IMR-90 (cell line): ENCODE measurements around the gene SDK1. TPM values are rescaled to one million over a fixed set of nuclear protein-coding genes. Genes with fewer than 3 reads are reported as not detected.

ENCODE experiments used
- ATAC-seq: fragments of 200-7000 bp; cut with Tn5 transposase; 2 replicates; pipeline ENCODE4 v1.9.1; 2020; ENCODE audit warnings: low read depth, mild to moderate bottlenecking, moderate library complexity
- BruUV-seq: library from RNA; stranded (reverse); fragments of 400-500 nt; replicated peaks from 2 replicates; lab custom pipeline; 2021; lab: Mats Ljungman, UMichigan
- CTCF ChIA-PET: fragments of 300-600 bp; formaldehyde crosslinking; extraction: SDS; loops from one replicate; lab custom pipeline; 2021; ENCODE audit warnings: antibody characterized with exemption; lab: Yijun Ruan, JAX
- POLR2A ChIA-PET: fragments of 300-600 bp; sonication (Branson Sonifier 250); formaldehyde crosslinking; loops from one replicate; lab custom pipeline; 2022; ENCODE audit warnings: antibody characterized with exemption; ENCODE audit not compliant: unreplicated experiment; lab: Charles Lee
- DNase-seq: peaks from one replicate; pipeline ENCODE4 v3.0.0; 2013
- H2AFZ ChIP-seq: replicated peaks from 2 replicates; pipeline ENCODE3; 2013; ENCODE audit warnings: low read length, mild to moderate bottlenecking; ENCODE audit not compliant: poor library complexity
- H2AK5ac ChIP-seq: 2 replicates; pipeline ENCODE4 v1.6.1; 2013; ENCODE audit warnings: low read depth, low read length, inconsistent platforms
- H2AK9ac ChIP-seq: replicated peaks from 2 replicates; pipeline ENCODE3; 2013; ENCODE audit warnings: mild to moderate bottlenecking, low read depth, low read length, moderate library complexity; ENCODE audit not compliant: poor library complexity
- H2BK120ac ChIP-seq: 2 replicates; pipeline ENCODE4 v1.6.1; 2013; ENCODE audit warnings: low read depth, low read length, inconsistent platforms
- H2BK15ac ChIP-seq: 3 replicates; pipeline ENCODE4 v1.6.1; 2013; ENCODE audit warnings: low read depth, low read length, inconsistent platforms
- H2BK20ac ChIP-seq: 2 replicates; pipeline ENCODE4 v1.6.1; 2013; ENCODE audit warnings: low read depth, mild to moderate bottlenecking, inconsistent platforms, low read length, moderate library complexity
- H2BK5ac ChIP-seq: 2 replicates; pipeline ENCODE4 v1.6.1; 2013; ENCODE audit warnings: mild to moderate bottlenecking, low read depth, low read length, inconsistent platforms; ENCODE audit not compliant: poor library complexity, severe bottlenecking
- H3K14ac ChIP-seq: replicated peaks from 2 replicates; pipeline ENCODE4 v1.6.1; 2013; ENCODE audit warnings: low read depth, low read length, inconsistent platforms
- H3K18ac ChIP-seq: 2 replicates; pipeline ENCODE4 v1.6.1; 2013; ENCODE audit warnings: low read depth, low read length, control low read depth
- H3K23ac ChIP-seq: 2 replicates; pipeline ENCODE4 v1.6.1; 2013; ENCODE audit warnings: low read depth, low read length, inconsistent platforms
- H3K27ac ChIP-seq: 2 replicates; pipeline ENCODE4 v1.5.1; 2013; ENCODE audit warnings: mild to moderate bottlenecking, control low read depth, low read length; ENCODE audit not compliant: insufficient read depth
- H3K27me3 ChIP-seq: 2 replicates; pipeline ENCODE4 v1.6.1; 2013; ENCODE audit warnings: low read length; ENCODE audit not compliant: control insufficient read depth, insufficient read depth
- H3K36me3 ChIP-seq: 2 replicates; pipeline ENCODE4 v1.6.1; 2013; ENCODE audit warnings: low read length, mixed read lengths; ENCODE audit not compliant: control insufficient read depth, insufficient read depth
- H3K4ac ChIP-seq: 2 replicates; pipeline ENCODE4 v1.6.1; 2013; ENCODE audit warnings: low read depth, low read length, inconsistent platforms
- H3K4me1 ChIP-seq: 2 replicates; pipeline ENCODE4 v1.6.1; 2013; ENCODE audit warnings: low read length, mixed read lengths; ENCODE audit not compliant: control insufficient read depth, insufficient read depth
- H3K4me2 ChIP-seq: 2 replicates; pipeline ENCODE4 v1.6.1; 2013; ENCODE audit warnings: low read depth, mild to moderate bottlenecking, control low read depth, low read length, moderate library complexity
- H3K4me3 ChIP-seq: 2 replicates; pipeline ENCODE4 v1.5.1; 2013; ENCODE audit warnings: low read depth, mild to moderate bottlenecking, control low read depth, low read length, moderate library complexity; ENCODE audit not compliant: insufficient read depth
- H3K56ac ChIP-seq: 2 replicates; pipeline ENCODE4 v1.6.1; 2013; ENCODE audit warnings: low read length, inconsistent platforms; ENCODE audit not compliant: insufficient read depth; ENCODE audit errors: extremely low read depth
- H3K79me1 ChIP-seq, 2 experiments: 2 replicates each; pipeline ENCODE4 v1.6.1; 2013; ENCODE audit warnings: low read length in 2 of 2, inconsistent platforms in 1 of 2, low read depth in 1 of 2
- H3K9ac ChIP-seq: 2 replicates; pipeline ENCODE4 v1.6.1; 2013; ENCODE audit warnings: low read depth, low read length, control low read depth
- H3K9me1 ChIP-seq: 2 replicates; pipeline ENCODE4 v1.6.1; 2013; ENCODE audit warnings: low read length, inconsistent platforms; ENCODE audit not compliant: insufficient read depth
- H3K9me3 ChIP-seq: 2 replicates; pipeline ENCODE4 v1.6.1; 2013; ENCODE audit warnings: low read length; ENCODE audit not compliant: control insufficient read depth, insufficient read depth
- H4K20me1 ChIP-seq: 2 replicates; pipeline ENCODE4 v1.6.1; 2013; ENCODE audit warnings: low read length, inconsistent platforms; ENCODE audit not compliant: insufficient read depth
- H4K5ac ChIP-seq: 2 replicates; pipeline ENCODE4 v1.6.1; 2013; ENCODE audit warnings: mild to moderate bottlenecking, low read depth, low read length, control low read depth
- H4K8ac ChIP-seq, 2 experiments: 2 replicates each; pipeline ENCODE4 v1.6.1; 2013; ENCODE audit warnings: low read depth in 2 of 2, low read length in 2 of 2, control low read depth in 1 of 2, inconsistent platforms in 1 of 2
- H4K91ac ChIP-seq: 2 replicates; pipeline ENCODE4 v1.6.1; 2013; ENCODE audit warnings: low read depth, low read length, inconsistent platforms; ENCODE audit not compliant: insufficient read depth
- BHLHE40 ChIP-seq: fragments of 150-350 bp; IDR thresholded peaks from 2 replicates; pipeline ENCODE4 v1.6.1; 2016; ENCODE audit warnings: mild to moderate bottlenecking, low read depth, low read length
- CEBPB ChIP-seq: IDR thresholded peaks from 2 replicates; pipeline ENCODE4 v1.6.1; 2012; ENCODE audit warnings: low read depth, low read length, improper control_type of control experiment
- CHD1 ChIP-seq: IDR thresholded peaks from 2 replicates; pipeline ENCODE4 v1.6.1; 2012; ENCODE audit warnings: low read depth, low read length, improper control_type of control experiment
- MAFK ChIP-seq: IDR thresholded peaks from 2 replicates; pipeline ENCODE4 v1.6.1; 2012; ENCODE audit warnings: low read depth, low read length, improper control_type of control experiment
- MAZ ChIP-seq: IDR thresholded peaks from 2 replicates; pipeline ENCODE4 v1.6.1; 2012; ENCODE audit warnings: low read depth, mild to moderate bottlenecking, low read length, improper control_type of control experiment, moderate library complexity, borderline replicate concordance
- MXI1 ChIP-seq: IDR thresholded peaks from 2 replicates; pipeline ENCODE4 v1.6.1; 2012; ENCODE audit warnings: low read depth, mild to moderate bottlenecking, low read length, moderate library complexity, borderline replicate concordance
- NFE2L2 ChIP-seq: fragments of 150-350 bp; IDR thresholded peaks from 2 replicates; pipeline ENCODE4 v1.6.1; 2016; ENCODE audit warnings: low read depth, mild to moderate bottlenecking, low read length
- POLR2A ChIP-seq: IDR thresholded peaks from 2 replicates; pipeline ENCODE4 v1.6.1; 2012; ENCODE audit warnings: mild to moderate bottlenecking, low read depth, low read length
- RAD21 ChIP-seq: IDR thresholded peaks from 2 replicates; pipeline ENCODE4 v1.6.1; 2012; ENCODE audit warnings: low read length, improper control_type of control experiment
- RFX5 ChIP-seq: IDR thresholded peaks from 2 replicates; pipeline ENCODE4 v1.8.0; 2012; ENCODE audit warnings: low read depth, mild to moderate bottlenecking, low read length, moderate library complexity
- SMC3 ChIP-seq: fragments of 150-350 bp; IDR thresholded peaks from 2 replicates; pipeline ENCODE4 v1.6.1; 2016; ENCODE audit warnings: low read depth, mild to moderate bottlenecking, antibody characterized with exemption, low read length, moderate library complexity
- USF2 ChIP-seq: fragments of 150-350 bp; IDR thresholded peaks from 2 replicates; pipeline ENCODE4 v1.6.1; 2017; ENCODE audit warnings: mild to moderate bottlenecking, antibody characterized with exemption, low read length, low read depth
- WGBS, 2 experiments: methylation state at CpG; one replicate each; pipeline versions ENCODE4 v1.1.5 to v1.1.7; 2013; ENCODE audit warnings: missing lambda C conversion rate in 2 of 2; ENCODE audit not compliant: insufficient read length in 1 of 2; ENCODE audit errors: extremely low coverage in 2 of 2; 5-methylcytosine and 5-hydroxymethylcytosine counted together
- dilution Hi-C: fragments of 300-500 bp; cut with HindIII; formaldehyde crosslinking; loops from one replicate; pipeline ENCODE4 v1.14.3; 2018; ENCODE audit warnings: low sequenced_read_pairs; ENCODE audit not compliant: unreplicated experiment
- in situ Hi-C: fragments of 300-500 bp; cut with MboI; formaldehyde crosslinking; loops from 3 replicates; pipeline ENCODE4 v1.14.3; 2019; ENCODE audit warnings: low sequenced_read_pairs, inconsistent platforms, mixed read lengths
- intact Hi-C: fragments of 100-400 bp; cut with micrococcal nuclease; formaldehyde crosslinking; loops from 2 replicates; pipeline ENCODE4 v1.10.0; 2022
- polyA plus RNA-seq, 3 experiments: library from polyadenylated mRNA; depleted of rRNA; stranded (reverse); fragments of >200 nt; gene quantifications; 2 replicates each; pipeline ENCODE4 v1.2.3, GENCODE V29; 2012; ENCODE audit warnings: low replicate concordance in 1 of 3
- total RNA-seq: library from RNA; depleted of rRNA; stranded (reverse); fragments of >200 nt; gene quantifications from 2 replicates; pipeline ENCODE4 v1.2.3, GENCODE V29; 2012

SDK1 gene
- total and polyA plus RNA-seq, 2 of the 4 experiments (the other 2 are of a cell fraction): 1.5 to 1.6 TPM

- in situ Hi-C loops (no loop called here), intact Hi-C loops (no loop called here), dilution Hi-C loops (no loop called here)
- H3K4ac ChIP-seq: no peak overlapping the region
- H3K36me3 ChIP-seq: no peaks in the 10 kb centered on the region
- no TSS peak for BruUV-seq
- no peaks in the 10 kb centered on the region for H3K4me1 ChIP-seq
- no peaks in the 10 kb centered on the region for H3K27me3 ChIP-seq
- H3K9me3 ChIP-seq: no peaks in the 10 kb centered on the region
- POLR2A ChIA-PET: no interaction called here
- H4K5ac ChIP-seq: no peak overlapping the region
- TF ChIP-seq SMC3 (no peak), CHD1 (no peak), CEBPB (no peak), NFE2L2 (no peak), POLR2A (no peak), MXI1 (no peak), RFX5 (no peak), RAD21 (no peak), MAZ (no peak), MAFK (no peak), BHLHE40 (no peak), USF2 (no peak)
- H4K91ac ChIP-seq: no peak overlapping the region
- H3K79me1 ChIP-seq: no peaks in the 10 kb centered on the region; a peak in 1 of 4 replicates
- H3K18ac ChIP-seq: no peak overlapping the region
- H3K9me1 ChIP-seq: no peaks in the 10 kb centered on the region
- no peak overlapping the region for H3K27ac ChIP-seq
- H3K14ac ChIP-seq: no peak overlapping the region
- no peak for DNase-seq
- no peaks in the 10 kb centered on the region for H4K20me1 ChIP-seq
- H2BK20ac ChIP-seq: no peak overlapping the region
- no peak overlapping the region for H3K56ac ChIP-seq
- no peak overlapping the region for H2BK120ac ChIP-seq
- no peak overlapping the region for H2BK15ac ChIP-seq
- H2BK5ac ChIP-seq: no peak overlapping the region
- CTCF ChIA-PET: no interaction called here
- H2AFZ ChIP-seq: no peak overlapping the region
- H3K4me2 ChIP-seq: no peak overlapping the region
- H2AK5ac ChIP-seq: no peak overlapping the region
- no peak overlapping the region for H3K4me3 ChIP-seq
- WGBS, 2 experiments: 90% methylated on average over 4 of the region's 8 CpGs; no CpG with 5 or more reads in 1 of the 2 experiments
- no peak overlapping the region for H3K23ac ChIP-seq
- no peak for ATAC-seq
- H4K8ac ChIP-seq: no peak overlapping the region
- no peak overlapping the region for H2AK9ac ChIP-seq
- no peak overlapping the region for H3K9ac ChIP-seq
Observed at GRCh38 chr7:3461923-3462322, 160.9 kb downstream of the SDK1 start.
